Activated CD8-positive, alpha-beta T cell treated with anti-CD3 and anti-CD28 coated beads, Interleukin-2, amount 10 ng/mL, durations not matched to agents 7 days and 5 days (primary cell): Measurements from ENCODE around the gene LDB1. TPM values are rescaled to one million over a fixed set of nuclear protein-coding genes. Genes with fewer than 3 reads are reported as not detected.

Experiments
- ATAC-seq: fragments of 150-1000 bp; cut with Tn5 transposase; one replicate; pipeline ENCODE4 v1.10.0; 2021; ENCODE audit warnings: moderate library complexity
- CTCF ChIA-PET: fragments of 350-600 bp; sonication (Branson Sonifier 250); formaldehyde crosslinking; loops from one replicate; lab custom pipeline; 2021; ENCODE audit warnings: antibody characterized with exemption; lab: Charles Lee
- POLR2A ChIA-PET: fragments of 350-600 bp; sonication (Branson Sonifier 250); formaldehyde crosslinking; loops from one replicate; lab custom pipeline; 2021; ENCODE audit warnings: antibody characterized with exemption; lab: Charles Lee
- DNase-seq: peaks from one replicate; pipeline ENCODE4 v3.0.0-alpha.2; 2020
- H3K27ac Mint-ChIP-seq: one replicate; pipeline ENCODE4 v1.8.0; 2021; ENCODE audit warnings: mild to moderate bottlenecking, mixed read lengths
- H3K27me3 Mint-ChIP-seq: one replicate; pipeline ENCODE4 v1.8.0; 2021; ENCODE audit warnings: low read depth, mixed read lengths
- H3K36me3 Mint-ChIP-seq: one replicate; pipeline ENCODE4 v1.8.0; 2021; ENCODE audit warnings: low read depth, mixed read lengths
- H3K4me1 Mint-ChIP-seq: one replicate; pipeline ENCODE4 v1.8.0; 2021; ENCODE audit warnings: low read depth, mixed read lengths
- H3K4me3 Mint-ChIP-seq: one replicate; pipeline ENCODE4 v1.8.0; 2021; ENCODE audit warnings: mild to moderate bottlenecking, mixed read lengths
- H3K9me3 Mint-ChIP-seq: one replicate; pipeline ENCODE4 v1.8.0; 2022; ENCODE audit warnings: mixed read lengths; ENCODE audit not compliant: insufficient read depth
- total RNA-seq, 2 experiments: library from RNA; stranded (reverse); gene quantifications; one replicate each; pipeline ENCODE4 v1.2.3, GENCODE V29; 2021

The LDB1 gene
- total RNA-seq, 2 experiments from 2014 or later, result 83.6 to 87.1 TPM

DNA sequence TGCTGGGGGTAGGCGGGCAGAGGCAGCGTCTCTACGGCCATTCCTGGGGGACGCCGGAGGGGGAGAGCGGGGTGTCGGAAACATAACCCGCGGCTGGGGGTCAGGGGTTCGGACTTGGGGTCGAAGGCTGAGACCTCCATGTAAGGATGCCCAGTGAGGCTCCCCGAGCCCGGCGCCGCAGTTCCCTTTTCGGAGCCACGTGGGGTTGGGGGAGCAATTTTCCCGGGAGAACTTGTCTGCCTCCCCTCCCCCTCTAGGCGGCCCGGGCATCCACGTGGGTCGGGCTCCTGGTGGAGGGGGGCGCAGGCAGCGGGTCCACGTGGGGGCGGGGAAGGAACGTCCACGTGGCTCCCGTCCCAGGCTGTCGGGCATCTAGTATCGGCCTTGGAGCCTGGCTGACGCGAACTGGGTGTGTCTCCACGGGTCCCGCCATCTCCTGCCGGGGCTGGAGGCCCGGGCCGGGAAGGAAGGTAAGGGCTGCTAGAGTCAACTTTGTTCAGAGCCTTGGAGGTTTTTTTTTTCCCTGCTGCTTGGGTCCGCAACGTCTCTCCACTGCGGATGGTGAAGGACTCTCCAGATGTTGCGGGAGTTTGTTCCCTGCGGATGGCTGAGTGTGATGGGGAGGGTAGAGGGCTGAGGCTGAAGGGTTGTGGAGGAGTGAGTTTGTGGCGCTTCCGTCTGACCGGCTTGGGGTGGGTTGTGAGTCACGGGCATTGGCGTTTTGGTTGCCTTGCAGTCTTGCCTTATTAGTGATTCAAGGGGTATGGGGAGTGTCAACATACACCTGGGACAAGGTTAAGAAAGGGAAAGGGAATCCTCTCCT is 13.4 kb upstream of the LDB1 start:
- Mint-ChIP-seq H3K9me3 (no peaks in the 10 kb centered on the region), H3K36me3 (peaks cover 31% of the 10 kb centered on the region), H3K4me3 (peak overlapping the region; percentile 97), H3K27ac (peak overlapping the region; percentile 96), H3K4me1 (peaks cover 37% of the 10 kb centered on the region), H3K27me3 (no peaks in the 10 kb centered on the region)
- CTCF ChIA-PET, result no interaction called here
- POLR2A ChIA-PET, result no interaction called here
- peak; percentile 24 for ATAC-seq
- DNase-seq, result peak; percentile 71

DNA sequence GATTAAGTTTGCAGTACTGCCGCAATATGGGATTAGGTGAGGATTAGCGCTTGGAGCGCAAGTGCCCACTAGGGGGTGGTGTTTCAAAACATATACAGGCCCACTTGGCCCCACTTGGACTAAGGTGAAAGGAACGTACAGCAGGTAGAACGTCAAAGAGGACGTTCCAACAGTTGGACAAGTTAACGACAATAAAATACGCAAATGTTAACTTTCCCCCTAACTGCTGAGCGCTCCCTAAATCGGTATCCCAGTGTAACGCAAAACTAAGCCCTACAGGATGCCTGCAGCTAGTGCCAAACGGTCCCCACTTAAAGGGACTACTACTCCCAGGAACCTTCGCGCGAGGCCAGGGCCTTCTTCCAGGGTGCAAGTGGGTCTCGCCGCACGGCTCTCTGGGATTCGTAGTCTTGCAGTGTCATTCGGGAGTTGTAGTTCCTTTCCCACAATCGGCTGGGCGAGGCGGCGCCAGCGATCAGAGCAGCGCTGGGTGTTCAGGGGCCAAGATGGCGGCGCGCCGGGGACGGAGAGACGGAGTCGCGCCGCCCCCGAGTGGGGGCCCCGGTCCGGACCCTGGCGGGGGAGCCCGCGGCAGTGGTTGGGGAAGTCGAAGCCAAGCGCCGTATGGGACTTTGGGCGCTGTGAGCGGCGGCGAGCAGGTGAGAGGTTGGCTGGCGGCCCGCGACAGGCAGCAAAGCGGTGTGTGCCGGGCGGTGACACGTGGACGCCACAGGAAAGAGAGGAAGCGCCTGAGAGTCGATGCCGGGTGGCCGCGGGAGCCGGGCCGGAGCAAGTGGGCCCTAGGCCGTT is 12.6 kb upstream of the LDB1 start, which contains the start of gene PPRC1:
Gene PPRC1, plus strand, starts transcription at position 478 of the 810 bp plus-strand sequence. Its CDS starts 29 bp downstream, at position 507.
- CTCF ChIA-PET, result interaction anchor here (0.6 to 3.0 kb wide), 12 partner anchors 11 to 317 kb away, joined by 3 to 39 read pairs (median 8); partner anchors contain the start of genes ELOVL3, LDB1 and NOLC1
- Mint-ChIP-seq H3K9me3 (no peaks in the 10 kb centered on the region), H3K36me3 (peaks cover 26% of the 10 kb centered on the region), H3K4me1 (peaks cover 37% of the 10 kb centered on the region), H3K4me3 (peak within 1 kb of the TSS; percentile 97), H3K27ac (peak within 1 kb of the TSS; percentile 96), H3K27me3 (no peaks in the 10 kb centered on the region)
- DNase-seq, result peak; percentile 99
- POLR2A ChIA-PET, result interaction anchor here (0.6 to 1.6 kb wide), 6 partner anchors 9 to 266 kb away, joined by 3 to 9 read pairs (median 4); partner anchors contain the start of genes LDB1 and NOLC1
- peak; percentile 93 for ATAC-seq

DNA sequence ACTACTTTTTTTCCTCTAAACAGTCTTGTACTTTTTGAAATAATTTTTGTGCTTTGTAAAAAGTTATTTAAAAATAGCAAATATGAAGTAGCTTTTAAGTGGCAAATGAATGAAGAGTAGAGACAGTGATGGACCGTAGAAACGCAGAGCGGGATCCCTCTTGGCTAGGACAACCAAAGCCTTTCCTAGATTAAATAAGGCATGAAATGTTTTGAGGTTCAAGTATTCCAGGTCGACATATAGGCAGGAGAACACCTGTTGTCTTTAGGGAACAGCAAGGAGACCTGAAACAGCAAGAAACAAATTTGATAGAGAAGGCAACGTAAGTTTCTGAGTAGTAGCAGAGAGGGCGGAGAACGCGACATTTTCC is 12.0 kb upstream of the LDB1 start:
- ATAC-seq, result no peak
- H3K27me3 Mint-ChIP-seq, result no peaks in the 10 kb centered on the region
- CTCF ChIA-PET, result interaction anchor here (0.9 to 3.0 kb wide), 14 partner anchors 10 to 317 kb away, joined by 3 to 39 read pairs (median 7); partner anchors contain the start of genes ELOVL3, LDB1 and NOLC1
- no peak for DNase-seq
- peak overlapping the region; percentile 96 for H3K27ac Mint-ChIP-seq
- H3K36me3 Mint-ChIP-seq, result peaks cover 22% of the 10 kb centered on the region
- POLR2A ChIA-PET, result interaction anchor here (0.6 to 1.6 kb wide), 6 partner anchors 9 to 266 kb away, joined by 3 to 9 read pairs (median 4); partner anchors contain the start of genes LDB1 and NOLC1
- H3K9me3 Mint-ChIP-seq, result no peaks in the 10 kb centered on the region
- peaks cover 33% of the 10 kb centered on the region for H3K4me1 Mint-ChIP-seq
- H3K4me3 Mint-ChIP-seq, result peak overlapping the region; percentile 97

DNA sequence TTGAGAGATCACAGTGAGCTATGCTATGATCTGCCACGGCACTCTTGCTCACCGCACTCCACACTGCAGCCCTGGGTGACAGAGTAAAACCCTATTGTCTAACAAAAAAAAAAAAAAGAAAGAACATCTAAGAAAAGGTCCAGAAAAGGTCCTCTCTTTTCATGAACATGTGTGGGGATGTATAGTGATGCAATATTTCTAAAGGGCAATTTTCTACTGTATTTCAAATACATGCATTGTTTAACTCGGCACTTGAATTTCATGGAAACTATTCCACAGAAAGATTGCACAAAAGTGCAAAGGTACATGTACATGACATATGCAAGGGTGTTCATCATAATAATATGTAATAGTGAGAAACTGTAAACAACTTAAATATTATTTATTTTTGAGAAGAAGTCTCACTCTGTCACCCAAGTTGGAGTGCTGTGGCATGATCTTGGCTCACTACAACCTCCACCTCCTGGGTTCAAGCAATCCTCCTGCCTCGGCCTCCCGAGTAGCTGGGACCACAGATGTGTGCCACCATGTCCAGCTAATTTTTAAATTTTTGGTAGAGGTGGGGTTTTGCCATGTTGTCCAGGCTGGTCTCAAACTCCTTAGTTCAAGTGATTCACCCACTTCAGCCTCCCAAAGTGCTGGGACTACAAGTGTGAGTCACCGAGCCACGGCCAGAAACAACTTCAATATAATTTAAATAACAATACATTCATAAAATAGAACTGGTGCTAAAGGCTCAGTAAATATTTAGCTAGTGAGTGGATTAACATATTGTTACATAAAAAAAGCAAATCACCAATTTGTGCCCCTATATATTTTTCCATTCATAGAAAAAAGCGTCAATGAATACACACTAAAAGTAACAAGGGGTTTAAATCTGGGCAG is 11.4 kb upstream of the LDB1 start:
- Mint-ChIP-seq H3K4me3 (no peak overlapping the region), H3K27ac (no peak overlapping the region), H3K27me3 (no peaks in the 10 kb centered on the region), H3K9me3 (no peaks in the 10 kb centered on the region), H3K36me3 (peaks cover 19% of the 10 kb centered on the region), H3K4me1 (peaks cover 29% of the 10 kb centered on the region)
- ChIA-PET CTCF (interaction anchor here (0.9 to 3.0 kb wide), 13 partner anchors 10 to 318 kb away, joined by 3 to 39 read pairs (median 8); partner anchors contain the start of genes ELOVL3, LDB1 and NOLC1), POLR2A (interaction anchor here (1.0 to 1.6 kb wide), 5 partner anchors 8 to 267 kb away, joined by 3 to 9 read pairs (median 4); partner anchors contain the start of genes LDB1 and NOLC1)
- ATAC-seq (no peak), DNase-seq (no peak)

DNA sequence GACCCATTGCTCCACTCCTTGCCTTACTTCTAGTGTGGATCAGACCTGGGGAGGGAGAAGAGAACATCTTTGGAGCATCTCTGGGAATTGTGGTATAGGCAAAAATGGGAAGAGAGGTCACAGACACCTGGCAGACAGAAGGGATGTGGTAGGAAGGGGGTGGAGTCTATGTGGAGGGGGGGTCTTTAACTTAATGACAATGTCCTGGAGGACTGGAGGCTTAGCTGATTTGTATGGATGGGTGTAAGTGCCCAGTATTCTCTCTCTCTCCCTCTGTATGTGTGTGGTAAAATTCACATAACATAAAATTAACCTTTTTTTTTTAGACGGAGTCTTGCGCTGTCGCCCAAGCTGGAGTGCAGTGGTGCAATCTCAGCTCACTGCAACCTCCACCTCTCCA is 3.1 kb upstream of the LDB1 start:
- no peaks in the 10 kb centered on the region for H3K36me3 Mint-ChIP-seq
- POLR2A ChIA-PET, result interaction anchor here (1.1 to 1.6 kb wide), 2 partner anchors 9 to 150 kb away, joined by 3 read pairs; no protein-coding TSS in a partner anchor
- H3K4me1 Mint-ChIP-seq, result peaks cover 27% of the 10 kb centered on the region
- no peak for ATAC-seq
- no peaks in the 10 kb centered on the region for H3K27me3 Mint-ChIP-seq
- CTCF ChIA-PET, result interaction anchor here (1.0 to 3.8 kb wide), 3 partner anchors 8 to 50 kb away, joined by 3 to 39 read pairs (median 4); partner anchors contain the start of gene PPRC1
- DNase-seq, result no peak
- no peak overlapping the region for H3K27ac Mint-ChIP-seq
- H3K4me3 Mint-ChIP-seq, result no peak overlapping the region
- H3K9me3 Mint-ChIP-seq, result no peaks in the 10 kb centered on the region

DNA sequence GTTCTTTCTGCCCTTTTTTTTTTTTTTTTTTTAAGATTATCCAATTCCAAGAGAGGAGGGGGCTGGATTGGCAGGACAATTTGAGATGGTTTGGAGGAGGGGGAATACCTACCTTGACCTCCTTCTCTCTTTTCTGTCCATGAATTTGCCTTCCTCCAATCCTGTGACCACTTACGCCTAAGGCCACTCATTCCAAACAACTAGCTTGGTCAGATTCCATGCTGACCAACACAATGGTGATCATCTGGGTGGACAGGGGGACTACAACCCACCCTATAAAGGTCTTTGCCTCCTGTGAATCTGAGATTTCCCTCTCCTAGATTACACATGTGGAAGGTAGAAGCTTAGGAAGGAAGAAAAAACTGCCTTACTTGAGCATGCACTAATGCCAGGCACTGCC is 2.3 kb upstream of the LDB1 start:
- CTCF ChIA-PET, result interaction anchor here (1.0 to 3.8 kb wide), 4 partner anchors 8 to 281 kb away, joined by 3 to 39 read pairs (median 4); partner anchors contain the start of gene PPRC1
- Mint-ChIP-seq H3K36me3 (no peaks in the 10 kb centered on the region), H3K27me3 (no peaks in the 10 kb centered on the region), H3K9me3 (no peaks in the 10 kb centered on the region), H3K4me3 (no peak overlapping the region), H3K27ac (no peak overlapping the region), H3K4me1 (peaks cover 34% of the 10 kb centered on the region)
- DNase-seq, result no peak
- POLR2A ChIA-PET, result interaction anchor here (2.4 kb wide), 1 partner anchor 9 kb away, joined by 9 read pairs; no protein-coding TSS in a partner anchor
- ATAC-seq, result no peak

DNA sequence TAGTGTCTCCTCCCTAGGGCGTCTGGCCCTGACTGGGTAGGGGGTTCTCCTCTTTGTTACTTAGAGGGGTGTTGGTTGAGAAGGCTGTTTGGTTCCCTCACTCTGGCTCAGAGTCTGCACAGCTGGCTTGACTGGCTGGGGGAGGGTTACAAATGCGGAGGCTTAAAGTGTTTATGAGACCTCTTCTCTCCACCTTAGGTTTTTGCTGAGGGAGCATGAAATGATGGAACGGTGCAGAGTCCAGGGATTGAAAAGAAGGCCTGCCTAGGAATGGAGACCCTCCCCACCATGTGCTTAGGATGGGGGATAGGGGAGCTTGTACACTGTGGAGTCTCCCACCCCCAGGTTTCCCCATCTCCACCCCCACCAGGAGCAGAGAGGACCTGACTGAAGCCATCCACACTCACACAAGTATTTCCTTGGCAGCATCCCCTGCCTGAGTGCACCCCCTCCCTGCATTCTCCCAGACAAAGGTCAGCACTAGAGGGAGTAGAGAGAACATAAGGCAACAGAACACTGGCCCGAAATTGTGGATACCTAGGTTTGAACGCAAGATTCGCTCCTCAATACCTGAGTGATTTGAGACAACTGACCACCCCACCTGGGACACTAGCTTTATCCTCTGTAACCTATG is 1.7 kb upstream of the LDB1 start:
- Mint-ChIP-seq H3K27ac (no peak overlapping the region), H3K4me3 (peak overlapping the region; percentile 85), H3K9me3 (no peaks in the 10 kb centered on the region), H3K4me1 (peaks cover 40% of the 10 kb centered on the region), H3K27me3 (no peaks in the 10 kb centered on the region), H3K36me3 (no peaks in the 10 kb centered on the region)
- ATAC-seq (no peak), DNase-seq (no peak)
- CTCF ChIA-PET, result interaction anchor here (0.9 to 3.8 kb wide), 4 partner anchors 10 to 281 kb away, joined by 3 to 39 read pairs (median 4); partner anchors contain the start of gene PPRC1
- POLR2A ChIA-PET, result interaction anchor here (0.6 to 2.4 kb wide), 5 partner anchors 10 to 358 kb away, joined by 3 to 9 read pairs (median 3); partner anchors contain the start of gene NOLC1

DNA sequence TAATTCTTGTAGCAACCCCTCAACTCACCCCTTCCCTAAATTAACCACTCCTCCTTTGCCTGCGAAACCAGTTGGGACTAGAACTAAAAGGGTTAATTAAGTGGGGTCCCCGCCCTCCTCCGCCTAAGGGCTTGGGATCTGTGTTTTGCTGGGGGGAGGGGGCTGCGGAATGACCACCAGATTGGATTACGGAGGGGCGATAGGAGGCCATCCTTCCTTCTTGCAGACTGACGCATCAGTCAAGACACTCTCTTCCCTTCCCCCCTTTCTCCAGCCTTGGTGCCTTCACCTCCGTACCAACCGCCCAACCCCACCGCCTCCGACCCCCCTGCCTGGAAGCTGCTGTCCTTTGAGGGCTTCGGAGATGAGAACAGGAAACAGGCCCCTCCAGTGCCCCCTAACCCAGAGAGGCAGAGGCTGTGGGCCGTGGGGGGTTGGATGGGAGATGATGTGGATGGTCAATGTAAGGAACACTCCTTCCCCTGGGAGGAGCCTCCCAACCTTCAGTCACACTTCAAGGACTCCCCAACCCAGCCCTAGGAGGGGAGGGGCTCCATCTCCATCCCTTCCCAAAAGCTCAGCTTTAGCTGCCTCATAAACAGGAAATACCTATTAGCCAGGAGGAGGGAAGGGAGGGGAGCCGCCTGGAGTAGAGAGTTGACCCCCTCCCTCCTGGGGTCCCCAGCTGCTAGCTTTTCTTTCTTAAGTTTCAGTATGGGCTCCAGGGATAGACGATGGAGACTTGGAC is 997 bp upstream of the LDB1 start:
- DNase-seq, result peak; percentile 39
- no peak for ATAC-seq
- ChIA-PET POLR2A (interaction anchor here (0.5 to 2.4 kb wide), 6 partner anchors 11 to 359 kb away, joined by 3 to 9 read pairs (median 3); partner anchors contain the start of gene NOLC1), CTCF (interaction anchor here (0.9 to 3.8 kb wide), 3 partner anchors 11 to 280 kb away, joined by 3 to 39 read pairs (median 3); partner anchors contain the start of gene PPRC1)
- H3K4me1 Mint-ChIP-seq, result peaks cover 47% of the 10 kb centered on the region
- no peaks in the 10 kb centered on the region for H3K9me3 Mint-ChIP-seq
- H3K4me3 Mint-ChIP-seq, result peak overlapping the region; percentile 85
- H3K36me3 Mint-ChIP-seq, result no peaks in the 10 kb centered on the region
- H3K27ac Mint-ChIP-seq, result peak overlapping the region; percentile 91
- no peaks in the 10 kb centered on the region for H3K27me3 Mint-ChIP-seq

DNA sequence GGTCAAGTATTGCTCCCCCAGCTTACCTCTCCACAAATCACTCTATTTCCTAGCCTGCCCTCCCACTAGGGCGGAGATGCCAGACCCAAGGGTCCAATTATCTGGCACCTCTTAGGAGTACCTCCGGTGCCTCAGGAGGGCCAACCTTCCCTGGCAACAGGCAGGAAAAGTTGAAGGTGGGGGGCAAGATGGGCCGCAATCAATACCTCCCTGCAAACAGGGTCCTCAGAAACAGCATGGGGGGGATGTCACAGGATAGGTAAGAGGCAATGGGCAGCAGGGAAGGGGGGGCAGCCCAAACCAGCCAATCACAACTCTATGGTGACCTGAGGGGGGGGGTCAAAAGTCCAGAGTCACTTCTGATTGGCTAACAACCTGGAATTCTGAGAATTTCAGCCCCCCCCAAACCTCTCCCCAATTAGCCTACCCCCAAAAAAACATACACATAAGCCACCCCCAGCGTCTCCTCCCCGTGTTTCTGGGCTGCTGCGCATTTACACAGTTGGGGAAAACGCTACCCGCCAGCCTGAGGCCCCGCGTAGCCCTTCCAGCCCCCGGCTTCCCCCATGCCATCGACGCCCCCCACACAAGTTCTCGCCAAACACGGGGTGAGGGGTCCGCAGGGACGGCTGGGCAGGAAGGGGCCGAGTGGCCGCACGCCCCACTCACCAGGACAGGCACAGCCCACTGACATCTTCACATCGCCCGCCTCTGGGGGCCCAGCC is 589 bp downstream of the LDB1 start:
- POLR2A ChIA-PET, result interaction anchor here (0.6 to 2.4 kb wide), 6 partner anchors 12 to 301 kb away, joined by 3 to 9 read pairs (median 6); partner anchors contain the start of genes NFKB2, NOLC1, OGA and PPRC1
- DNase-seq (peak; percentile 78), ATAC-seq (peak; percentile 11)
- H3K4me1 Mint-ChIP-seq, result peaks cover 60% of the 10 kb centered on the region
- H3K4me3 Mint-ChIP-seq, result peak overlapping the region; percentile 85
- peak overlapping the region; percentile 93 for H3K27ac Mint-ChIP-seq
- H3K9me3 Mint-ChIP-seq, result no peaks in the 10 kb centered on the region
- peaks cover 4% of the 10 kb centered on the region for H3K36me3 Mint-ChIP-seq
- H3K27me3 Mint-ChIP-seq, result no peaks in the 10 kb centered on the region
- CTCF ChIA-PET, result interaction anchor here (1.0 to 2.9 kb wide), 5 partner anchors 8 to 32 kb away, joined by 3 to 23 read pairs (median 4); partner anchors contain the start of genes NOLC1 and PPRC1
